HL-60 (cell line): ENCODE data around the gene NKX6-2.
"Not testable (repeated sequence)": the region's sequence is repeated elsewhere in the genome, so short reads cannot be mapped to it uniquely, and the experiment has no call there.

Source experiments
- DNase-seq, 2 experiments: peaks; one replicate each; pipeline ENCODE4 v3.0.0-alpha.2; 2010 to 2020; ENCODE audit warnings: low read depth in 1 of 2, low spot score in 1 of 2
- H3K27ac ChIP-seq: fragments of 250-450 bp; sonication (Bioruptor Pico); replicated peaks from 2 replicates; pipeline ENCODE4 v1.5.1; 2020; ENCODE audit warnings: mild to moderate bottlenecking, moderate library complexity
- H3K27me3 ChIP-seq: fragments of 250-450 bp; sonication (Bioruptor Pico); 2 replicates; pipeline ENCODE4 v1.5.1; 2021; ENCODE audit warnings: mild to moderate bottlenecking, moderate library complexity; ENCODE audit not compliant: insufficient read depth, poor library complexity, severe bottlenecking
- H3K4me3 ChIP-seq: replicated peaks from 2 replicates; pipeline ENCODE4 v1.5.1; 2011; ENCODE audit warnings: mild to moderate bottlenecking, control low read depth, low read length; ENCODE audit not compliant: insufficient read depth
- GABPA ChIP-seq: IDR thresholded peaks from 2 replicates; pipeline ENCODE4 v1.6.1; 2012; ENCODE audit warnings: low read depth
- POLR2AphosphoS5 ChIP-seq: IDR thresholded peaks from 2 replicates; pipeline ENCODE4 v1.6.1; 2012; ENCODE audit warnings: low read depth
- SPI1 ChIP-seq: IDR thresholded peaks from 2 replicates; pipeline ENCODE4 v1.6.1; 2012; ENCODE audit warnings: low read depth, mild to moderate bottlenecking, borderline replicate concordance
- TF ChIP-seq, protein P1 (sequence below): IDR thresholded peaks from one replicate; pipeline ENCODE4 v1.5.1; 2011; ENCODE audit warnings: low read length, control low read depth, inconsistent platforms; ENCODE audit not compliant: insufficient read depth
- TF ChIP-seq, protein P2 (sequence below): IDR thresholded peaks from 2 replicates; pipeline ENCODE4 v1.6.1; 2012; ENCODE audit warnings: low read depth; ENCODE audit not compliant: insufficient replicate concordance

The NKX6-2 gene

GRCh38 chr10:132744839-132745238, 41.1 kb downstream of the NKX6-2 start:
- no peak for TF ChIP-seq SPI1
- no peak for TF ChIP-seq POLR2AphosphoS5
- TF ChIP-seq, protein P1, sequence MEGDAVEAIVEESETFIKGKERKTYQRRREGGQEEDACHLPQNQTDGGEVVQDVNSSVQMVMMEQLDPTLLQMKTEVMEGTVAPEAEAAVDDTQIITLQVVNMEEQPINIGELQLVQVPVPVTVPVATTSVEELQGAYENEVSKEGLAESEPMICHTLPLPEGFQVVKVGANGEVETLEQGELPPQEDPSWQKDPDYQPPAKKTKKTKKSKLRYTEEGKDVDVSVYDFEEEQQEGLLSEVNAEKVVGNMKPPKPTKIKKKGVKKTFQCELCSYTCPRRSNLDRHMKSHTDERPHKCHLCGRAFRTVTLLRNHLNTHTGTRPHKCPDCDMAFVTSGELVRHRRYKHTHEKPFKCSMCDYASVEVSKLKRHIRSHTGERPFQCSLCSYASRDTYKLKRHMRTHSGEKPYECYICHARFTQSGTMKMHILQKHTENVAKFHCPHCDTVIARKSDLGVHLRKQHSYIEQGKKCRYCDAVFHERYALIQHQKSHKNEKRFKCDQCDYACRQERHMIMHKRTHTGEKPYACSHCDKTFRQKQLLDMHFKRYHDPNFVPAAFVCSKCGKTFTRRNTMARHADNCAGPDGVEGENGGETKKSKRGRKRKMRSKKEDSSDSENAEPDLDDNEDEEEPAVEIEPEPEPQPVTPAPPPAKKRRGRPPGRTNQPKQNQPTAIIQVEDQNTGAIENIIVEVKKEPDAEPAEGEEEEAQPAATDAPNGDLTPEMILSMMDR, result no peak
- TF ChIP-seq GABPA, result no peak
- TF ChIP-seq, protein P2, sequence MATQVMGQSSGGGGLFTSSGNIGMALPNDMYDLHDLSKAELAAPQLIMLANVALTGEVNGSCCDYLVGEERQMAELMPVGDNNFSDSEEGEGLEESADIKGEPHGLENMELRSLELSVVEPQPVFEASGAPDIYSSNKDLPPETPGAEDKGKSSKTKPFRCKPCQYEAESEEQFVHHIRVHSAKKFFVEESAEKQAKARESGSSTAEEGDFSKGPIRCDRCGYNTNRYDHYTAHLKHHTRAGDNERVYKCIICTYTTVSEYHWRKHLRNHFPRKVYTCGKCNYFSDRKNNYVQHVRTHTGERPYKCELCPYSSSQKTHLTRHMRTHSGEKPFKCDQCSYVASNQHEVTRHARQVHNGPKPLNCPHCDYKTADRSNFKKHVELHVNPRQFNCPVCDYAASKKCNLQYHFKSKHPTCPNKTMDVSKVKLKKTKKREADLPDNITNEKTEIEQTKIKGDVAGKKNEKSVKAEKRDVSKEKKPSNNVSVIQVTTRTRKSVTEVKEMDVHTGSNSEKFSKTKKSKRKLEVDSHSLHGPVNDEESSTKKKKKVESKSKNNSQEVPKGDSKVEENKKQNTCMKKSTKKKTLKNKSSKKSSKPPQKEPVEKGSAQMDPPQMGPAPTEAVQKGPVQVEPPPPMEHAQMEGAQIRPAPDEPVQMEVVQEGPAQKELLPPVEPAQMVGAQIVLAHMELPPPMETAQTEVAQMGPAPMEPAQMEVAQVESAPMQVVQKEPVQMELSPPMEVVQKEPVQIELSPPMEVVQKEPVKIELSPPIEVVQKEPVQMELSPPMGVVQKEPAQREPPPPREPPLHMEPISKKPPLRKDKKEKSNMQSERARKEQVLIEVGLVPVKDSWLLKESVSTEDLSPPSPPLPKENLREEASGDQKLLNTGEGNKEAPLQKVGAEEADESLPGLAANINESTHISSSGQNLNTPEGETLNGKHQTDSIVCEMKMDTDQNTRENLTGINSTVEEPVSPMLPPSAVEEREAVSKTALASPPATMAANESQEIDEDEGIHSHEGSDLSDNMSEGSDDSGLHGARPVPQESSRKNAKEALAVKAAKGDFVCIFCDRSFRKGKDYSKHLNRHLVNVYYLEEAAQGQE, result no peak
- Histone ChIP-seq H3K27me3 (no peaks in the 10 kb centered on the region), H3K4me3 (no peak overlapping the region), H3K27ac (no peak overlapping the region)
- no peak for DNase-seq

DNA sequence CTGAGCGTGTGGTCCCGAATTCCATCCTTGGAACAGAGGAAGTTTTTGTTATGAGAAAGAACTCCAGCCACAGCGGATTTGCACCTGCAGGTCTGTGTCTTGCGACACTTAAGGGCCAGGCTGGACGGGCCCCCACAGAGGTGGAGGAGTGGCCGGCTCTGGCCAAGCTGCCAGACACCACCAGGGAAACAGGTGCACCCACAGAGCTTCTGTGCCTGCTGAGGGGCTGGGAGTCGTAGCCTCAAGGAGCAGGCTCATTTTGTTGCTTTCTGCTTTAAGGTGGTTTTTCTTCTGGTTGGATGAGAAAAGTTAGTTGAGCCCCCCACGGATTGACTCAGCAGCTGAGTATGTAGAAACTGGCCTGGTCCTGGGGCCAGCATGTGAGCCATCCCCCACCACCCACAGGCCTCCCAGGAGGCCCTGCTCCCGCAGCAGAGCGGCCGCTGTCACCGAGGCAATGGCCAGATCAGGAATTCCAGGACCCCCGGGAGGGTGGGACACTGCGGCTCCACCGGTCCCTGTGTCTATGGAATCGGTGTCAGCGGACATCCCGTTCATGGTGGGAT, 41.9 kb downstream of the NKX6-2 start:
- Histone ChIP-seq H3K4me3 (no peak overlapping the region), H3K27me3 (no peaks in the 10 kb centered on the region), H3K27ac (no peak overlapping the region)
- TF ChIP-seq, protein P1, result no peak
- no peak for TF ChIP-seq POLR2AphosphoS5
- TF ChIP-seq, protein P2, result no peak
- no peak for TF ChIP-seq GABPA
- DNase-seq, result no peak

- H3K27me3 ChIP-seq, H3K27ac ChIP-seq, H3K4me3 ChIP-seq, DNase-seq: not testable (repeated sequence)
These were observed 42.6 kb downstream of the NKX6-2 start for GRCh38 chr10:132743196-132743924.

DNA sequence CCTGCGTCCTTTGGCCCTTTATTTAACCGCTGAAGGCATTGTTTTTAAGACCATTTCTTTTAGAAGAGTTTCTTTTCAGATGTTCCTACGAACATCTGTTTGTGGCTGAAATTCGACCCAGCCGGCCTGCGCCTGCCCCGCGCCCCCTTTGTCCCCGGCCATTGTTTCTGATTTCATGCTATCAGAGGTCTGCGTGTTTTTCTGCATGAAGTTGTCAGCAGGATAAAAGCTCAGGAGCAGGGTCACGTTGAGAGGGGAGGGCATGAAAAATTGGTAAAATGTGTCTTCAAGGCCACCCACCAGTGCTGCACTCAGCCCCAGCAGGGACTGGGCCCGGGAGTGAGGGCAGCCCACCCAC, 43.1 kb downstream of the NKX6-2 start:
- no peak overlapping the region for H3K4me3 ChIP-seq
- no peak for TF ChIP-seq SPI1
- TF ChIP-seq, protein P2, result no peak
- TF ChIP-seq, protein P1, result no peak
- TF ChIP-seq GABPA, result no peak
- no peak for TF ChIP-seq POLR2AphosphoS5
- H3K27me3 ChIP-seq, result no peaks in the 10 kb centered on the region
- no peak overlapping the region for H3K27ac ChIP-seq
- no peak for DNase-seq
